HEK293T (cell line): ENCODE results near the gene ABCD1.

Experiments used
- ELF4 ChIP-seq: fragments of 450-650 bp; IDR thresholded peaks from 2 replicates; pipeline ENCODE4 v1.6.1; 2017; ENCODE audit warnings: antibody characterized with exemption
- FOXM1 ChIP-seq: fragments of 450-650 bp; IDR thresholded peaks from 2 replicates; pipeline ENCODE4 v1.6.1; 2017; ENCODE audit warnings: mild to moderate bottlenecking, borderline replicate concordance
- HDGF ChIP-seq: fragments of 450-650 bp; IDR thresholded peaks from 2 replicates; pipeline ENCODE4 v1.6.1; 2017; ENCODE audit warnings: antibody characterized with exemption, borderline replicate concordance
- SUZ12 ChIP-seq: fragments of 450-650 bp; IDR thresholded peaks from 2 replicates; pipeline ENCODE4 v1.6.1; 2016; ENCODE audit warnings: mild to moderate bottlenecking
- ZNF384 ChIP-seq: fragments of 450-650 bp; IDR thresholded peaks from 2 replicates; pipeline ENCODE4 v1.6.1; 2016

DNA sequence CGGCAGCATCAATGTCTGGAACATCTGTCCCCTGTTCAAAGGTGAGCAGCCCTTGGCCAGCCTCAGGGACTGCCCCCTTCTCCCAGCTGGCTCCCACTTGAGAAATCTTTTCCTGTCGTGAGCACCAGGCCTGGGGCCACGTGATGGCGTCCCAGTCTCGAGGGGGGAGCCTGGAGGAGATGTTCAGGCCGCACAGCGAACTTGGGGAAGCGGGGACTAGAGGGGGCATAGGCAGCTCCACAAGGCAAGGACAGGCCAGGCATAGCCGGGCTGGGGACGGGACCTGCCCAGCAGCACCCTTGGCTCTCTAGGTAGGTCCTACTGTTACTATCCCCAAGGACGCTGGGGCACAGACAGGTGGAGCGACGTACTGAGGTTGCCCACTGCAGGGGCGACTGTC lies 34.2 kb upstream of the ABCD1 start:
- TF ChIP-seq SUZ12 (no peak), ELF4 (no peak), ZNF384 (no peak), HDGF (no peak), FOXM1 (no peak)
